Measurements from ENCODE around the gene PXDC1. TPM values are rescaled to one million over a fixed set of nuclear protein-coding genes. Genes with fewer than 3 reads are reported as not detected.
A peak's percentile ranks its signal among the peaks of the same experiment; 100 is the strongest.

Gene PXDC1
- total RNA-seq, 2 experiments from 2014 or later = 0.47 TPM; not detected in 1

GRCh38 chr6:3751730-3752530 is 417 bp upstream of the PXDC1 start:
- ATAC-seq (peak; percentile 81), DNase-seq (peak; percentile 68)
- no peak overlapping the region for H3K4me3 Mint-ChIP-seq
- no peaks in the 10 kb centered on the region for H3K9me3 Mint-ChIP-seq (ENCODE audit: low read depth)
- H3K27me3 Mint-ChIP-seq = peaks cover 64% of the 10 kb centered on the region
- CTCF ChIA-PET = interaction anchor here (0.6 to 1.5 kb wide), 4 partner anchors 9 to 501 kb away, joined by 3 read pairs; partner anchors contain the start of gene FAM50B
- H3K4me1 Mint-ChIP-seq = peaks cover 3% of the 10 kb centered on the region
- no peaks in the 10 kb centered on the region for H3K36me3 Mint-ChIP-seq
- no peak overlapping the region for H3K27ac Mint-ChIP-seq

- no peak overlapping the region for H3K27ac Mint-ChIP-seq
- ATAC-seq (no peak), DNase-seq (no peak)
- peaks cover 3% of the 10 kb centered on the region for H3K4me1 Mint-ChIP-seq
- CTCF ChIA-PET = interaction anchor here (0.8 to 2.8 kb wide), 7 partner anchors 10 to 405 kb away, joined by 3 to 15 read pairs (median 5); no protein-coding TSS in a partner anchor
- H3K27me3 Mint-ChIP-seq = peaks cover 64% of the 10 kb centered on the region
- H3K36me3 Mint-ChIP-seq = no peaks in the 10 kb centered on the region
- H3K4me3 Mint-ChIP-seq = no peak overlapping the region
- no peaks in the 10 kb centered on the region for H3K9me3 Mint-ChIP-seq (ENCODE audit: low read depth)
Observed at GRCh38 chr6:3750317-3751076, 1.0 kb downstream of the PXDC1 start.

- H3K27ac Mint-ChIP-seq = no peak overlapping the region
- no peaks in the 10 kb centered on the region for H3K9me3 Mint-ChIP-seq (ENCODE audit: low read depth)
- peaks cover 3% of the 10 kb centered on the region for H3K4me1 Mint-ChIP-seq
- DNase-seq (no peak), ATAC-seq (no peak)
- CTCF ChIA-PET = interaction anchor here (0.8 to 2.8 kb wide), 9 partner anchors 9 to 406 kb away, joined by 3 to 15 read pairs (median 5); no protein-coding TSS in a partner anchor
- peaks cover 62% of the 10 kb centered on the region for H3K27me3 Mint-ChIP-seq
- H3K36me3 Mint-ChIP-seq = no peaks in the 10 kb centered on the region
- no peak overlapping the region for H3K4me3 Mint-ChIP-seq
Observed at GRCh38 chr6:3749977-3750316, 1.6 kb downstream of the PXDC1 start.

GRCh38 chr6:3749067-3749841 is 2.3 kb downstream of the PXDC1 start:
- H3K27ac Mint-ChIP-seq = no peak overlapping the region
- H3K27me3 Mint-ChIP-seq = peaks cover 56% of the 10 kb centered on the region
- H3K4me1 Mint-ChIP-seq = peaks cover 3% of the 10 kb centered on the region
- no peak overlapping the region for H3K4me3 Mint-ChIP-seq
- H3K9me3 Mint-ChIP-seq (ENCODE audit: low read depth) = no peaks in the 10 kb centered on the region
- ATAC-seq (no peak), DNase-seq (no peak)
- no peaks in the 10 kb centered on the region for H3K36me3 Mint-ChIP-seq
- CTCF ChIA-PET = interaction anchor here (0.8 to 2.8 kb wide), 11 partner anchors 9 to 406 kb away, joined by 3 to 15 read pairs (median 4); partner anchors contain the start of gene FAM50B

- Mint-ChIP-seq H3K27ac (no peak overlapping the region), H3K36me3 (no peaks in the 10 kb centered on the region), H3K9me3 (ENCODE audit: low read depth) (no peaks in the 10 kb centered on the region), H3K4me3 (no peak overlapping the region), H3K4me1 (peaks cover 6% of the 10 kb centered on the region), H3K27me3 (peaks cover 48% of the 10 kb centered on the region)
- CTCF ChIA-PET = interaction anchor here (1.1 to 2.8 kb wide), 8 partner anchors 9 to 242 kb away, joined by 3 to 15 read pairs (median 6); partner anchors contain the start of gene FAM50B
- DNase-seq (peak; percentile 50), ATAC-seq (peak; percentile 17)
Observed at GRCh38 chr6:3748208-3749066, 3.1 kb downstream of the PXDC1 start.

GRCh38 chr6:3747100-3747737 is 4.3 kb downstream of the PXDC1 start:
- Mint-ChIP-seq H3K27ac (no peak overlapping the region), H3K4me1 (peaks cover 13% of the 10 kb centered on the region), H3K27me3 (peaks cover 38% of the 10 kb centered on the region), H3K4me3 (no peak overlapping the region), H3K9me3 (ENCODE audit: low read depth) (no peaks in the 10 kb centered on the region), H3K36me3 (no peaks in the 10 kb centered on the region)
- CTCF ChIA-PET = interaction anchor here (2.5 kb wide), 1 partner anchor 186 kb away, joined by 14 read pairs; no protein-coding TSS in a partner anchor
- ATAC-seq = no peak
- no peak for DNase-seq

- H3K9me3 Mint-ChIP-seq (ENCODE audit: low read depth) = no peaks in the 10 kb centered on the region
- H3K27ac Mint-ChIP-seq = no peak overlapping the region
- DNase-seq (no peak), ATAC-seq (no peak)
- H3K27me3 Mint-ChIP-seq = peaks cover 42% of the 10 kb centered on the region
- H3K4me3 Mint-ChIP-seq = no peak overlapping the region
- H3K4me1 Mint-ChIP-seq = peaks cover 14% of the 10 kb centered on the region
- CTCF ChIA-PET = interaction anchor here (1.7 to 1.8 kb wide), 2 partner anchors 186 to 232 kb away, joined by 5 to 10 read pairs; no protein-coding TSS in a partner anchor
- no peaks in the 10 kb centered on the region for H3K36me3 Mint-ChIP-seq
Observed at GRCh38 chr6:3746696-3747095, 4.8 kb downstream of the PXDC1 start.

- Mint-ChIP-seq H3K27me3 (peaks cover 45% of the 10 kb centered on the region), H3K36me3 (no peaks in the 10 kb centered on the region), H3K4me3 (no peak overlapping the region), H3K9me3 (ENCODE audit: low read depth) (no peaks in the 10 kb centered on the region), H3K27ac (no peak overlapping the region), H3K4me1 (peaks cover 14% of the 10 kb centered on the region)
- ATAC-seq (no peak), DNase-seq (no peak)
- CTCF ChIA-PET = interaction anchor here (1.7 to 1.8 kb wide), 2 partner anchors 186 to 232 kb away, joined by 5 to 10 read pairs; no protein-coding TSS in a partner anchor
Observed at GRCh38 chr6:3746119-3746691, 5.3 kb downstream of the PXDC1 start.

GRCh38 chr6:3745566-3746118 is 5.9 kb downstream of the PXDC1 start:
- Mint-ChIP-seq H3K4me3 (no peak overlapping the region), H3K9me3 (ENCODE audit: low read depth) (no peaks in the 10 kb centered on the region), H3K27ac (no peak overlapping the region), H3K36me3 (no peaks in the 10 kb centered on the region), H3K27me3 (peaks cover 50% of the 10 kb centered on the region), H3K4me1 (peaks cover 14% of the 10 kb centered on the region)
- no peak for DNase-seq
- CTCF ChIA-PET = interaction anchor here (1.7 to 1.8 kb wide), 2 partner anchors 187 to 233 kb away, joined by 5 to 10 read pairs; no protein-coding TSS in a partner anchor
- ATAC-seq = no peak

- Mint-ChIP-seq H3K27me3 (peaks cover 48% of the 10 kb centered on the region), H3K4me1 (peaks cover 14% of the 10 kb centered on the region), H3K27ac (no peak overlapping the region), H3K4me3 (no peak overlapping the region), H3K36me3 (no peaks in the 10 kb centered on the region), H3K9me3 (ENCODE audit: low read depth) (no peaks in the 10 kb centered on the region)
- CTCF ChIA-PET = interaction anchor here (1.7 to 1.8 kb wide), 2 partner anchors 188 to 233 kb away, joined by 5 to 10 read pairs; no protein-coding TSS in a partner anchor
- DNase-seq (no peak), ATAC-seq (no peak)
Observed at GRCh38 chr6:3744901-3745470, 6.5 kb downstream of the PXDC1 start.
